ENCODE results near the gene CDH2.

Gene CDH2

GRCh38 chr18:27995770-27996502 lies 181.0 kb downstream of the CDH2 start:
- no peak for DNase-seq (ENCODE audit: low read depth in 3 of 3)

GRCh38 chr18:27994571-27994970 lies 182.4 kb downstream of the CDH2 start:
- DNase-seq (ENCODE audit: low read depth in 3 of 3), result no peak

GRCh38 chr18:27991391-27991790 lies 185.5 kb downstream of the CDH2 start:
- DNase-seq (ENCODE audit: low read depth in 3 of 3), result no peak

GRCh38 chr18:27985832-27986231 lies 191.1 kb downstream of the CDH2 start:
- DNase-seq (ENCODE audit: low read depth in 3 of 3), result no peak

GRCh38 chr18:27983780-27984179 lies 193.2 kb downstream of the CDH2 start:
- DNase-seq (ENCODE audit: low read depth in 3 of 3), result no peak

GRCh38 chr18:27976806-27977408 lies 200.0 kb downstream of the CDH2 start:
- no peak for DNase-seq (ENCODE audit: low read depth in 3 of 3)

- DNase-seq (ENCODE audit: low read depth in 3 of 3), result no peak
These were observed 206.6 kb downstream of the CDH2 start for GRCh38 chr18:27970321-27970720.

GRCh38 chr18:27969206-27969605 lies 207.7 kb downstream of the CDH2 start:
- DNase-seq (ENCODE audit: low read depth in 3 of 3), result no peak

GRCh38 chr18:27967913-27968824 lies 208.8 kb downstream of the CDH2 start:
- DNase-seq (ENCODE audit: low read depth in 3 of 3), result no peak

- DNase-seq (ENCODE audit: low read depth in 3 of 3), result no peak
These were observed 210.0 kb downstream of the CDH2 start for GRCh38 chr18:27966881-27967280.

GRCh38 chr18:27964811-27965210 lies 212.1 kb downstream of the CDH2 start:
- DNase-seq (ENCODE audit: low read depth in 3 of 3), result no peak

- no peak for DNase-seq (ENCODE audit: low read depth in 3 of 3)
These were observed 217.8 kb downstream of the CDH2 start for GRCh38 chr18:27959101-27959500.

GRCh38 chr18:27956001-27956640 lies 220.8 kb downstream of the CDH2 start:
- DNase-seq (ENCODE audit: low read depth in 3 of 3), result no peak

GRCh38 chr18:27954226-27954625 lies 222.7 kb downstream of the CDH2 start:
- no peak for DNase-seq (ENCODE audit: low read depth in 3 of 3)

- no peak for DNase-seq (ENCODE audit: low read depth in 3 of 3)
These were observed 224.2 kb downstream of the CDH2 start for GRCh38 chr18:27952741-27953140.

GRCh38 chr18:27950648-27951228 lies 226.2 kb downstream of the CDH2 start:
- no peak for DNase-seq (ENCODE audit: low read depth in 3 of 3)

GRCh38 chr18:27948986-27949385 lies 227.9 kb downstream of the CDH2 start:
- no peak for DNase-seq (ENCODE audit: low read depth in 3 of 3)

- DNase-seq (ENCODE audit: low read depth in 3 of 3), result no peak
These were observed 234.2 kb downstream of the CDH2 start for GRCh38 chr18:27942706-27943105.

GRCh38 chr18:27931535-27931934 lies 245.4 kb downstream of the CDH2 start:
- no peak for DNase-seq (ENCODE audit: low read depth in 3 of 3)

GRCh38 chr18:27922780-27923179 lies 254.2 kb downstream of the CDH2 start:
- DNase-seq (ENCODE audit: low read depth in 3 of 3), result no peak

- DNase-seq (ENCODE audit: low read depth in 3 of 3), result no peak
These were observed 254.8 kb downstream of the CDH2 start for GRCh38 chr18:27921904-27922751.
